IMR-90 (cell line): ENCODE data around the gene RBM25. TPM values are rescaled to one million over a fixed set of nuclear protein-coding genes. Genes with fewer than 3 reads are reported as not detected.
"Not testable (repeated sequence)": the region's sequence is repeated elsewhere in the genome, so short reads cannot be mapped to it uniquely, and the experiment has no call there.

Experiments used
- ATAC-seq: fragments of 200-7000 bp; cut with Tn5 transposase; 2 replicates; pipeline ENCODE4 v1.9.1; 2020; ENCODE audit warnings: low read depth, mild to moderate bottlenecking, moderate library complexity
- BruUV-seq: library from RNA; stranded (reverse); fragments of 400-500 nt; replicated peaks from 2 replicates; lab custom pipeline; 2021; lab: Mats Ljungman, UMichigan
- CTCF ChIA-PET: fragments of 300-600 bp; formaldehyde crosslinking; extraction: SDS; loops from one replicate; lab custom pipeline; 2021; ENCODE audit warnings: antibody characterized with exemption; lab: Yijun Ruan, JAX
- POLR2A ChIA-PET: fragments of 300-600 bp; sonication (Branson Sonifier 250); formaldehyde crosslinking; loops from one replicate; lab custom pipeline; 2022; ENCODE audit warnings: antibody characterized with exemption; ENCODE audit not compliant: unreplicated experiment; lab: Charles Lee
- DNase-seq: peaks from one replicate; pipeline ENCODE4 v3.0.0; 2013
- H2AFZ ChIP-seq: replicated peaks from 2 replicates; pipeline ENCODE3; 2013; ENCODE audit warnings: low read length, mild to moderate bottlenecking; ENCODE audit not compliant: poor library complexity
- H2AK5ac ChIP-seq: 2 replicates; pipeline ENCODE4 v1.6.1; 2013; ENCODE audit warnings: low read depth, low read length, inconsistent platforms
- H2AK9ac ChIP-seq: replicated peaks from 2 replicates; pipeline ENCODE3; 2013; ENCODE audit warnings: mild to moderate bottlenecking, low read depth, low read length, moderate library complexity; ENCODE audit not compliant: poor library complexity
- H2BK120ac ChIP-seq: 2 replicates; pipeline ENCODE4 v1.6.1; 2013; ENCODE audit warnings: low read depth, low read length, inconsistent platforms
- H2BK15ac ChIP-seq: 3 replicates; pipeline ENCODE4 v1.6.1; 2013; ENCODE audit warnings: low read depth, low read length, inconsistent platforms
- H2BK20ac ChIP-seq: 2 replicates; pipeline ENCODE4 v1.6.1; 2013; ENCODE audit warnings: low read depth, mild to moderate bottlenecking, inconsistent platforms, low read length, moderate library complexity
- H2BK5ac ChIP-seq: 2 replicates; pipeline ENCODE4 v1.6.1; 2013; ENCODE audit warnings: mild to moderate bottlenecking, low read depth, low read length, inconsistent platforms; ENCODE audit not compliant: poor library complexity, severe bottlenecking
- H3K14ac ChIP-seq: replicated peaks from 2 replicates; pipeline ENCODE4 v1.6.1; 2013; ENCODE audit warnings: low read depth, low read length, inconsistent platforms
- H3K18ac ChIP-seq: 2 replicates; pipeline ENCODE4 v1.6.1; 2013; ENCODE audit warnings: low read depth, low read length, control low read depth
- H3K23ac ChIP-seq: 2 replicates; pipeline ENCODE4 v1.6.1; 2013; ENCODE audit warnings: low read depth, low read length, inconsistent platforms
- H3K27ac ChIP-seq: 2 replicates; pipeline ENCODE4 v1.5.1; 2013; ENCODE audit warnings: mild to moderate bottlenecking, control low read depth, low read length; ENCODE audit not compliant: insufficient read depth
- H3K27me3 ChIP-seq: 2 replicates; pipeline ENCODE4 v1.6.1; 2013; ENCODE audit warnings: low read length; ENCODE audit not compliant: control insufficient read depth, insufficient read depth
- H3K36me3 ChIP-seq: 2 replicates; pipeline ENCODE4 v1.6.1; 2013; ENCODE audit warnings: low read length, mixed read lengths; ENCODE audit not compliant: control insufficient read depth, insufficient read depth
- H3K4ac ChIP-seq: 2 replicates; pipeline ENCODE4 v1.6.1; 2013; ENCODE audit warnings: low read depth, low read length, inconsistent platforms
- H3K4me1 ChIP-seq: 2 replicates; pipeline ENCODE4 v1.6.1; 2013; ENCODE audit warnings: low read length, mixed read lengths; ENCODE audit not compliant: control insufficient read depth, insufficient read depth
- H3K4me2 ChIP-seq: 2 replicates; pipeline ENCODE4 v1.6.1; 2013; ENCODE audit warnings: low read depth, mild to moderate bottlenecking, control low read depth, low read length, moderate library complexity
- H3K4me3 ChIP-seq: 2 replicates; pipeline ENCODE4 v1.5.1; 2013; ENCODE audit warnings: low read depth, mild to moderate bottlenecking, control low read depth, low read length, moderate library complexity; ENCODE audit not compliant: insufficient read depth
- H3K56ac ChIP-seq: 2 replicates; pipeline ENCODE4 v1.6.1; 2013; ENCODE audit warnings: low read length, inconsistent platforms; ENCODE audit not compliant: insufficient read depth; ENCODE audit errors: extremely low read depth
- H3K79me1 ChIP-seq, 2 experiments: 2 replicates each; pipeline ENCODE4 v1.6.1; 2013; ENCODE audit warnings: low read length in 2 of 2, inconsistent platforms in 1 of 2, low read depth in 1 of 2
- H3K9ac ChIP-seq: 2 replicates; pipeline ENCODE4 v1.6.1; 2013; ENCODE audit warnings: low read depth, low read length, control low read depth
- H3K9me1 ChIP-seq: 2 replicates; pipeline ENCODE4 v1.6.1; 2013; ENCODE audit warnings: low read length, inconsistent platforms; ENCODE audit not compliant: insufficient read depth
- H3K9me3 ChIP-seq: 2 replicates; pipeline ENCODE4 v1.6.1; 2013; ENCODE audit warnings: low read length; ENCODE audit not compliant: control insufficient read depth, insufficient read depth
- H4K20me1 ChIP-seq: 2 replicates; pipeline ENCODE4 v1.6.1; 2013; ENCODE audit warnings: low read length, inconsistent platforms; ENCODE audit not compliant: insufficient read depth
- H4K5ac ChIP-seq: 2 replicates; pipeline ENCODE4 v1.6.1; 2013; ENCODE audit warnings: mild to moderate bottlenecking, low read depth, low read length, control low read depth
- H4K8ac ChIP-seq, 2 experiments: 2 replicates each; pipeline ENCODE4 v1.6.1; 2013; ENCODE audit warnings: low read depth in 2 of 2, low read length in 2 of 2, control low read depth in 1 of 2, inconsistent platforms in 1 of 2
- H4K91ac ChIP-seq: 2 replicates; pipeline ENCODE4 v1.6.1; 2013; ENCODE audit warnings: low read depth, low read length, inconsistent platforms; ENCODE audit not compliant: insufficient read depth
- WGBS, 2 experiments: methylation state at CpG; one replicate each; pipeline versions ENCODE4 v1.1.5 to v1.1.7; 2013; ENCODE audit warnings: missing lambda C conversion rate in 2 of 2; ENCODE audit not compliant: insufficient read length in 1 of 2; ENCODE audit errors: extremely low coverage in 2 of 2; 5-methylcytosine and 5-hydroxymethylcytosine counted together
- dilution Hi-C: fragments of 300-500 bp; cut with HindIII; formaldehyde crosslinking; loops from one replicate; pipeline ENCODE4 v1.14.3; 2018; ENCODE audit warnings: low sequenced_read_pairs; ENCODE audit not compliant: unreplicated experiment
- in situ Hi-C: fragments of 300-500 bp; cut with MboI; formaldehyde crosslinking; loops from 3 replicates; pipeline ENCODE4 v1.14.3; 2019; ENCODE audit warnings: low sequenced_read_pairs, inconsistent platforms, mixed read lengths
- intact Hi-C: fragments of 100-400 bp; cut with micrococcal nuclease; formaldehyde crosslinking; loops from 2 replicates; pipeline ENCODE4 v1.10.0; 2022
- polyA plus RNA-seq, 3 experiments: library from polyadenylated mRNA; depleted of rRNA; stranded (reverse); fragments of >200 nt; gene quantifications; 2 replicates each; pipeline ENCODE4 v1.2.3, GENCODE V29; 2012; ENCODE audit warnings: low replicate concordance in 1 of 3
- total RNA-seq: library from RNA; depleted of rRNA; stranded (reverse); fragments of >200 nt; gene quantifications from 2 replicates; pipeline ENCODE4 v1.2.3, GENCODE V29; 2012

RBM25 gene
- total and polyA plus RNA-seq, 2 of the 4 experiments (the other 2 are of a cell fraction) = 32.3 to 32.9 TPM

GRCh38 chr14:73169855-73170254 lies 111.5 kb downstream of the RBM25 start:
- DNase-seq, CTCF ChIA-PET, H3K9me1 ChIP-seq, H3K14ac ChIP-seq, H4K8ac ChIP-seq, H3K56ac ChIP-seq, H2AK9ac ChIP-seq, H3K4me2 ChIP-seq, H3K27ac ChIP-seq, H3K9me3 ChIP-seq, BruUV-seq, H3K18ac ChIP-seq, H3K4me1 ChIP-seq, H4K5ac ChIP-seq, H3K9ac ChIP-seq, dilution Hi-C loops, H2AK5ac ChIP-seq, H2BK15ac ChIP-seq, H2BK20ac ChIP-seq, H3K23ac ChIP-seq, POLR2A ChIA-PET, H3K4me3 ChIP-seq, H2BK120ac ChIP-seq, ATAC-seq, H4K20me1 ChIP-seq, H3K4ac ChIP-seq, H2AFZ ChIP-seq, H4K91ac ChIP-seq, H2BK5ac ChIP-seq, H3K27me3 ChIP-seq: not testable (repeated sequence)
- no CpG with 5 or more reads among the region's 6 CpGs for WGBS, 2 experiments
- Histone ChIP-seq H3K79me1 (peaks cover 3 to 11% of the 10 kb centered on the region in 2 experiments; a peak in 2 of 4 replicates), H3K36me3 (peaks cover 32% of the 10 kb centered on the region)
- intact Hi-C loops = loop anchor here (5.0 to 10.0 kb wide), 2 partner anchors 112 to 465 kb away; no protein-coding TSS in a partner anchor
- in situ Hi-C loops = loop anchor here (5.0 kb wide), 1 partner anchor 297 kb away; no protein-coding TSS in a partner anchor
